Mononuclear cell (primary cell): ENCODE data around the gene PKP2. TPM values are rescaled to one million over a fixed set of nuclear protein-coding genes. Genes with fewer than 3 reads are reported as not detected.

Source experiments
- H3K27me3 ChIP-seq: 2 replicates; pipeline ENCODE4 v1.6.0; 2011; ENCODE audit warnings: low read length, control low read depth; ENCODE audit not compliant: insufficient read depth
- H3K4me1 ChIP-seq: 2 replicates; pipeline ENCODE4 v1.5.1; 2011; ENCODE audit warnings: mild to moderate bottlenecking, low read length, control low read depth; ENCODE audit not compliant: insufficient read depth
- H3K4me3 ChIP-seq: 2 replicates; pipeline ENCODE4 v1.5.1; 2011; ENCODE audit warnings: mild to moderate bottlenecking, low read length, moderate library complexity
- H3K9me3 ChIP-seq: 2 replicates; pipeline ENCODE4 v1.5.1; 2011; ENCODE audit warnings: low read depth, mild to moderate bottlenecking, control low read depth, low read length
- total RNA-seq: library from RNA; depleted of rRNA; stranded (reverse); fragments of >200 nt; gene quantifications from one replicate; pipeline ENCODE4 v1.2.3, GENCODE V29; 2012

The PKP2 gene
- total RNA-seq, 1 donor = 0.84 TPM

DNA sequence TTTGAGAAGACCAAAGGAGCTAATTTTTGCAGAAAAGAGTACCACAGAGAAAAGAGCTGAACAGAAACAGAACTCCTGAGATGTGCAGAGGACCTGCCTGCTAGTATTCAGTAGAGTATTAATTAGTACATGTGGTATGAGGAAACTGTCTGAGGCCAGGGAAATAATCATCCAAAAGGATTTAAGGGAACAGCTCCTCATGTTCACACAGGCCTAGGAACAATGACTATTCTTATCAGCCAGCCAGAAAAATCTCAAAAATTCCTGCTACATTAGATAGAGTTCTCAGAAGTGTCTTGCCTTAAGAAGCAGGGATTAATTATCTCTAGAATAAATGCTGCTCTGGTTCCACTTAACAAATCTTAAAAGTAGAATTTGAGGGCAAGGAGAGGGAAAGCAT lies 36.4 kb downstream of the PKP2 start:
- no peaks in the 10 kb centered on the region for H3K4me1 ChIP-seq

DNA sequence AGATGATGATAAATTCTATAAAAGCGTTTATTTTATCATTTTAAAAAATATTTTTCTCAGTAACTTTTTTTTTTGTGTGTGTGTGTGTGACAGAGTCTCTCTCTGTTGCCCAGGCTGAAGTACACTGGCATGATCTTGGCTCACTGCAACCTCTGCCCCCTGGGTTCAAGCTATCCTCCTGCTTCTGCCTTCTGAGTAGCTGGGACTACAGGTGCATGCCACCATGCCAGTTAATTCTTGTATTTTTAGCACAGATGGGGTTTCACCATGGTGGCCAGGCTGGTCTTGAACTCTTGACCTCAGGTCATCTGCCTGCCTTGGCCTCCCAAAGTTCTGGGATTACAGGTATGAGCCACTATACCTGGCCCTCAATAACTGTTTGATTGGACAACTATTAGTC lies 37.2 kb downstream of the PKP2 start:
- no peaks in the 10 kb centered on the region for H3K27me3 ChIP-seq
- no peak overlapping the region for H3K4me3 ChIP-seq
- H3K4me1 ChIP-seq = no peaks in the 10 kb centered on the region
- H3K9me3 ChIP-seq = no peaks in the 10 kb centered on the region

More for the DNA sequence above, 36.4 kb downstream of the PKP2 start:
- Histone ChIP-seq H3K27me3 (no peaks in the 10 kb centered on the region), H3K9me3 (no peaks in the 10 kb centered on the region), H3K4me3 (no peak overlapping the region)

DNA sequence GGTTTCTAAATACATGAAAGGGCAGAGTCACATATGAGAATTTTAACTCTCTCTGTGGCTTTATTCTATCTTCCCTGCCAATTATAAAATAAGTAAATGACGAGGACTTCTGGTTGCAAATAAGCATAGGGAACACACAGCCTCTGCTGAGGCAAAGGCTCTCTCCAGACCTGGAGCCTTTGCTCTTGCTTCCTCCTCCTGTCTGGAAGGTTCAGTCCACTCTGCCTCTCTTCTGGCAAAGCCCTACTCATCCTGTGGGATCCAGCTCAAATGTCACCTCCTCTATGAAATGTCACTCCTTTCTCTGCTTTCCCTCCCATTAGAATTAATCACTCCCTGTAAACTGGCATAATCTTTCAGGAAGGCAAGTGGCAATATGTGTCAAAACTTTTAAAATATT lies 41.9 kb downstream of the PKP2 start:
- H3K27me3 ChIP-seq = no peaks in the 10 kb centered on the region
- no peak overlapping the region for H3K4me3 ChIP-seq
- no peaks in the 10 kb centered on the region for H3K9me3 ChIP-seq
- no peaks in the 10 kb centered on the region for H3K4me1 ChIP-seq

DNA sequence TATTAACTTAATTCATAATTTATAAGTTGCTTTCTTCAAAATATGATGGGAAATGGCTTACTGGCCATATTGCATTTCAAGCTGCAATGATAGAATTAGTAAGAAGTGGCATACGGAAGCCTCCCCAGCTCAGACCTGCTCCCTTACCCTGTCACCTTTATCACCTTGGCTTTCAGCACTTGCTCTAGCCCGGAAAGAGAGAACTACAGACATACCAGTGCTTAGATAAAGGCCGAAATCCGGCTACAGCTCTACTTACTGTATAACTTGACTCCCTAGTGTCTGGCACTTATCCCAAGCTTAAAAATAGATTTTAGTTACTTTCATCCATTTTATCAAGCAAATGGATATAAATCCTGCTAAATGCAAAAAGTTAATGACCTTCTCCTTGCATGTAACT lies 42.5 kb downstream of the PKP2 start:
- Histone ChIP-seq H3K27me3 (no peaks in the 10 kb centered on the region), H3K4me1 (no peaks in the 10 kb centered on the region), H3K9me3 (no peaks in the 10 kb centered on the region), H3K4me3 (no peak overlapping the region)

DNA sequence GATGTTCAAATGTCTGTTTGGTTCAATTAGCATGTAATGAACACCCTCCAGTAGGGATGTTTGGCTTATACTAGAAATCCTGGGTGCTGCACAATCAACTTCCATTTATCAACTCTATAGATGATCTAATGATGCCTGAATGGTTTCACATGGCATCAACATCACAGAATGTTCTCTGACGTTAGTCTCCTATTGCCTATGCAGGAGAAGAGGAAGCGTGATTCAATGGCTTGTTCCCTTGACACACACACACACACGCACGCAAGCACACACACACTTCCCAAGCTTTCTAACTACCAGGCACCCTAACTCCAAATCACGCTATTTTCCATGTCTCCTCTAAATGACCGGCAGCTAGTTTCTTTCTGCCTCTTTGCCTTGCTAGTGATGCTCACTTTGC lies 49.3 kb downstream of the PKP2 start:
- Histone ChIP-seq H3K27me3 (no peaks in the 10 kb centered on the region), H3K4me1 (no peaks in the 10 kb centered on the region), H3K4me3 (no peak overlapping the region), H3K9me3 (no peaks in the 10 kb centered on the region)

DNA sequence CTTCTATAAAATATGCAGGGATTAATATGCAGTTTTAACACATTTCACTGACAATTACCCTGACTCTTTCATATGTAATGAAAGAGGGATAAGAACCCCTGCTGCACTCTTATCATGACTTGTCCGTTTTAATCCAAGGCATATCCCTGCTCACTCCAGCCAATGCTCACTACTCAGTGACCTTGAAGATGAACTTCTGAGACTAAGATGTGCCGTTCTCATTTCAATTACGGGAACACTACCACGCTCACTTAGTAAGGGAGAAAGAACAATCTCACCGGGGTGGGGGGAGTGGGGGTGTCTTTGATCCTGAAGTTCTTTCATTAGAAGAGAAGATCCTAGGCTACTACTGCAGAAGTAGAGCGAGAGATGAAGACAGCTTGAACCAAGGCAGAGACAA lies 50.5 kb downstream of the PKP2 start:
- Histone ChIP-seq H3K27me3 (no peaks in the 10 kb centered on the region), H3K9me3 (no peaks in the 10 kb centered on the region), H3K4me1 (no peaks in the 10 kb centered on the region), H3K4me3 (no peak overlapping the region)

DNA sequence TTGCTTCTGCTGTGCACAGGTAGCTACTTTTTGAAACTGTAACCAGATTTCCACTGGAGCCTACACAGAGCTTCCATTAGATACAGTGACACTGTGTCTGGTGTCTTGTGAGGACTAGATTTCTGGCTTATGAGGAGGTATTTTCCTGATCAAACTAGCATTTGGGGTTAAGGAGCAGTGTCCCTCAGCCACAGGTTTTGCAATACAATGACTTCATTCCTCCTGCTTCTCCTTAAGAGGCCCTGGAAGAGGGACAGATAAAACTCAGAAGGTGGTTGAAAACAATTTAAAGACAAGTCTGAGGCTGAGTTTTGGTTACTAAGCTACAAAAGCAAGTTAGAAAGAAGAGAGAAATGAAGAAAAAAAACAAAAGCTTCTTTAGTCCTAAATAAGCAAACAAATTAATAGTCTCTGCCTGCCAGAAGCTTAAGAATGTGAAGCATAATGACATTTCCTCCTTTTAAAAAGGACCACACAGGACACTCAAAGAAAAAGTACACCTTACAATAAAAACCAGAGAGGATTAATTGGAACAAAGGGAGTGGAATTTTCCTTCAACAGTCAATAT lies 53.0 kb downstream of the PKP2 start:
- Histone ChIP-seq H3K27me3 (no peaks in the 10 kb centered on the region), H3K4me1 (no peaks in the 10 kb centered on the region), H3K4me3 (no peak overlapping the region), H3K9me3 (no peaks in the 10 kb centered on the region)

DNA sequence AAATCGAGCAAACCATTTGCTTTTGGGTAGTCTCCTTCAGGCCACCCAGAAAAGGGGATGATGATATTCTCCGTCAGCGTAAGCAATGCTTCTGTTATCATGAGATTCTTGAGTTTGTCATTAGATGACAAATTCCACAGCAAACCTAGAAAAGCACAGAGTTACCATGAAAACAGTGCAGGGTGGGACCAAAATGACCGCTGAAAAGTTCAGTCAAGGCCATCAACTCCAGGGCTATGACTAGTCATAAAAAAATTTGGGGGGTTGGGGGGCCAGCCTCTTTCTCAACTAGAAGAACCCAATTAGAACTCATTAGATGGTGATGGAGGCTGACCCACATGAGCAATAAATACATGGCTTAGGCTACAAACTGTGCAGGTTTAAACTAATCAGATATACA lies 55.5 kb downstream of the PKP2 start:
- H3K4me3 ChIP-seq = no peak overlapping the region
- no peaks in the 10 kb centered on the region for H3K9me3 ChIP-seq
- H3K4me1 ChIP-seq = no peaks in the 10 kb centered on the region
- H3K27me3 ChIP-seq = no peaks in the 10 kb centered on the region

DNA sequence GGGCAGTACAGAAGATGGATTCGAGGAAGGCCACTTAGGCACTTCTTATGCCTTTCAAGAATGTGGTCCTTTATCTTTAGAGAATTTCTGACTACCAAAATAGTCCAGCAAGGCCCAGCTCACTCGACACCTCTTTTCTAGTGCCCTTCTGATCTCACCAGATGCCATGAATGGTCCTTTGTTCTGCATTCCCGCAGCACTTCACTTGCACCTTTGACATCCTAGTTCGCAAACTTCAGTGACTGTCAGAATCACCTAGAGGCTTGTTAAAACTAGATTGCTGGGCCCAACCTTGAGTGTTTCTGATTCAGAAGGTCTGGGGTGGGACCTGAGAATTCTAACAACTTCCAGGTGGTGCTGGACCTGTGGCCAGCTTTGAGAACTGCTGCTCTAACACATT lies 56.7 kb downstream of the PKP2 start:
- Histone ChIP-seq H3K9me3 (no peaks in the 10 kb centered on the region), H3K27me3 (no peaks in the 10 kb centered on the region), H3K4me3 (no peak overlapping the region), H3K4me1 (no peaks in the 10 kb centered on the region)

DNA sequence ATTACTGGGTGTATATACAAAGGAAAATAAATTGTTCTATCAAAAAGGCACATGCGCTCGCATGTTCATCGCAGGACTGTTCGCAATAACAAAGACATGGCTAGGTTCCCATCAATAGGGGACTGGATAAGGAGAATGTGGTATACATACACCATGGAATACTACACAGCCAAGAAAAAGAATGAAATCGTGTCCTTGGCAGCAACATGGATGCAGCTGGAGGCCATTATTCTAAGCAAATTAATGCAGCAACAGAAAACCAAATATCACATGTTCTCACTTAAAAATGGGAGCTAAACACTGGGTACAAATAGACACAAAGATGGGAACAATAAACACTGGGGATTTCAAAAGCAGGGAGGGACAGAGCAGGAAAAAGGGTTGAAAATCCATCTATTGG lies 58.6 kb downstream of the PKP2 start:
- Histone ChIP-seq H3K4me3 (no peak overlapping the region), H3K9me3 (no peaks in the 10 kb centered on the region), H3K27me3 (no peaks in the 10 kb centered on the region), H3K4me1 (no peaks in the 10 kb centered on the region)

DNA sequence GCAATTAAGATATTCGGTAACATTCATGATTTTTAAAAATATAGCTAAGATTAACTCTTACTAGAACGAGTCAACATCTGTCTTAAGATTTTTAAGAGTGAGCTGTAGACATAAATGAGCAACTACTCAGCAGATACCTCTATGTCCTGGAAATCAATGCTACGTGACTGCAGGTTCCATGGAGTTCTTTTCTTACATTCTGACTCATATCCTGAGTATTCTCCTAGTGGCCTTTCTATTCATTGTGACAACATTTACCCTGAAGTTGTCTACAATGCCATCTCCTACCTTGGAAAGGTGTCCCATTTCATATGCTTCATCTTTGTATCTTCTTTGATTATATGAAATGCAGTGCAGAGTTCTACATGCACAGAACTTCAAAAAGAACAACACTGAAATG lies 59.9 kb downstream of the PKP2 start:
- H3K4me3 ChIP-seq = no peak overlapping the region
- H3K9me3 ChIP-seq = no peaks in the 10 kb centered on the region
- H3K27me3 ChIP-seq = no peaks in the 10 kb centered on the region
- H3K4me1 ChIP-seq = no peaks in the 10 kb centered on the region

DNA sequence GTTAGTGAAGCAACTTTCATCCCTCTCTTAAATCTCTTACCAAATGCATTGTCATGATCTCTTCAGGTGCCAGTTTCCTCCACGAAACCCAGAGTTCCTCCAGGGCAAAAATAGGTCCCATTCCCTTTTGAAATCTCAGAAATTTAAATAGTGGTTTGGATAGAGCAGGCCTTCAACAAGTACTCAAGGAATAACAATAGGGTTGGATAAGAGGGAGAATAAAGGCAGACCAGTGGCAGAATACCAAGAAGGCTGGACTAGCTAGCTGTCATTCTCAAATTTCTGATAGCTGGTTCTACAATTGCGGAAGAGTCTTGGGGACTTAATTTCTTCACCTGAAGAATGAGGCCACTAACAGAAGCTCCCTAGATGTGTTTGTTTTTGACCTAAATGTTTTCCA lies 62.5 kb downstream of the PKP2 start:
- Histone ChIP-seq H3K4me1 (no peaks in the 10 kb centered on the region), H3K27me3 (no peaks in the 10 kb centered on the region), H3K4me3 (no peak overlapping the region), H3K9me3 (no peaks in the 10 kb centered on the region)

DNA sequence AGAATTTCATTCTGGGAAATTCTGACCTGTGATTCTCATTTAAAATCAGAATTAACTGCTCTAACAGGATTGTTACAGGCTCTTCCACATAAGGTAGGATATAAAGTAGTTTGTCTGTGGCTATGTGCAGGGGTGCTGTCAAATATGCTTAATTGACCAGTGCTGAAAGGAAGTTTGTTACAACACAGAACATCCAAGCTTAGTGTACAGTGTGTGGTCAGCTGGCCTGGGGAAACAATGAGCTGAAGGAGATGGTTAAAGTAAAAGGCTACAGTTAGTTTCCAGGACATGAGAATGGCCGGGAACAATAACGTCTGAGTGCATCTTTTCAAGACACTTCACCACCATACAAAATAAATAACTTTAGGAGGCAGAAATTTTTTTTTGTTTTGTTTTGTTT lies 68.0 kb downstream of the PKP2 start:
- Histone ChIP-seq H3K9me3 (no peaks in the 10 kb centered on the region), H3K27me3 (no peaks in the 10 kb centered on the region), H3K4me1 (no peaks in the 10 kb centered on the region), H3K4me3 (no peak overlapping the region)

DNA sequence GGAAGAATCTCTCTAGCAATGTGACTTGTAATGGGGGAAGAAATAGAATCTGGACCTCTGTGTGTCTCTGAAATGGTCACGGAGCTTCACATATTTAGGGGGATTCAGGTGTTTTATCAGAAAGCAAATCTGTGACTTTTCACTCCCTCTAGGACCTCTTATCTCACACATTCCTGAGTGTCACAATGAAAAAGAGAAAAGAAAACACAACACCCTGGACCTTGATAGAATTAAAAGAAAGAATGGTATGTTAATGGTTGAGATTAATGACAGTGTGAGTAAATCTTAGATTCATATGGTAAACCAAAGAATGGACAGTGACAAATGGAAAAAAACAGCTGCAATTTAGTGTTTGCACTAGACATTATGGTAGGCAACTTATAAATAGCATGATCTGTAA lies 68.5 kb downstream of the PKP2 start:
- no peaks in the 10 kb centered on the region for H3K4me1 ChIP-seq
- H3K27me3 ChIP-seq = no peaks in the 10 kb centered on the region
- H3K4me3 ChIP-seq = no peak overlapping the region
- H3K9me3 ChIP-seq = no peaks in the 10 kb centered on the region

DNA sequence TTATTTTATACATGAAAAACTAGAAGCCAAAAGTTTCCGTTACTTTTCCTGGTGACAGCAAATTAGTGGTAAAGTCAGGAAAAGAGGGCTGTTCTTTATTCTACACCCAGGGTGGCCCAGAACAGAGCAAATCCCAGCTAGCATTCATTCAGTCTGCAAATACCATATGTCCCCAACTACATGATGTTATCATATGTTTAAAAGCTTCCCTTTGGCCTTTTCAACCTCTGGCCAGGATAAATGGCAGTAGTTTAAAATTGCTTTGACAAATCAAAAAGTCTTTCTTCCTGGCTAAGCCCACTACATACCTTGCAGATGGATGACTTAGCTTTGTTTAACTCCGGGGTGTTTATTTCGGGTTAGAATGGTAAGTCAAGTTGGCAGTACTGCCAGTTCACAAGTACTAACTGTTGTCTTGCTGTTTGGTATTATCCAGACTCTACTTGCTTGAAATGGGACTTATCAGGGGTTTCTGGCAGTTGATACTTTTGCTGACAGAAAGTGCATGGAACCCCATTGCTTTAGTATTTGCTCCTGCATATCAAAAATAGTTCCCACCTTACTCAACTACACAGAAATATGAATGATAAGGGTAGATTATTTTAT lies 69.7 kb downstream of the PKP2 start:
- Histone ChIP-seq H3K27me3 (no peaks in the 10 kb centered on the region), H3K9me3 (no peaks in the 10 kb centered on the region), H3K4me3 (no peak overlapping the region), H3K4me1 (no peaks in the 10 kb centered on the region)

DNA sequence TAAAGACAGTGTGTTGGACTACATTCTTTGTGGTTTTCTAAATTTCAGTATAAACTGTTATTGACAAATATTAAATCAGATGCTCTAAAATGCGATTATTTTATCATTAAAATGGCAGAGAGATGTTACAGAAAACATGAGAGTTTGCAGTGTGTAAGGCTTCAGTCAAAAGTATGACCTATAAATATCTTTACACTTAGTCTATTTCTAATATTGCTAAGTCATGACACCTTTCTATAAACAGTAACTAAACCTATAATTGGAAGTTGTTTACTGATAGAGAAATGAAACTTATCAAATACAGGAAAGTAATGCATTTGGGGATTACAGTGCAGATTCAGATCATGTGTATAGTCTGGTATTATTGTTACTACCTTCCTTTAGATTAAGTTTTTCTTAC lies 72.0 kb downstream of the PKP2 start:
- Histone ChIP-seq H3K9me3 (no peaks in the 10 kb centered on the region), H3K4me3 (no peak overlapping the region), H3K4me1 (no peaks in the 10 kb centered on the region), H3K27me3 (no peaks in the 10 kb centered on the region)
